HG03565 (cell line): ENCODE data around the gene SMYD3.

Source experiments
- ATAC-seq: cut with Tn5 transposase; IDR thresholded peaks from one replicate; pipeline ENCODE4 v1.9.1; 2021; ENCODE audit warnings: mild to moderate bottlenecking, moderate library complexity; ENCODE audit not compliant: unreplicated experiment

Gene SMYD3

DNA sequence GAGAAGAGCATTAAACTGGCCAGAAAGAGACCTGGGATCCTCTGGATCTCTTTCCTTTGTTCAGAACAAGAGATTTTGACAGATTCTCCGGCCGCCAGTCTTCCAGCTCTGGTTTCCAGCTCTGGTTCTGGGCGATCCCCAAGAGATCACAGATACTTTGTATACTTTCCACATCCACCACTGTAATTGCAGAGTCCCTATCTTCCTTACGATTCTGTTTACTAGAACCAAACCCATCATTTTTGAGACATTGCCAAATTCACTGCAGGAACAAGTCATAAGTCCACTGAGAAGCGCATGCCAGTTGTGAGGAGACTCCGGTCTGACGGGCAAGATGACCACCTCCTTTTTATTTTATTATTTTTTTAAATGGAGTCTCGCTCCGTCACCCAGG lies 505.2 kb downstream of the SMYD3 start:
- no peak for ATAC-seq

DNA sequence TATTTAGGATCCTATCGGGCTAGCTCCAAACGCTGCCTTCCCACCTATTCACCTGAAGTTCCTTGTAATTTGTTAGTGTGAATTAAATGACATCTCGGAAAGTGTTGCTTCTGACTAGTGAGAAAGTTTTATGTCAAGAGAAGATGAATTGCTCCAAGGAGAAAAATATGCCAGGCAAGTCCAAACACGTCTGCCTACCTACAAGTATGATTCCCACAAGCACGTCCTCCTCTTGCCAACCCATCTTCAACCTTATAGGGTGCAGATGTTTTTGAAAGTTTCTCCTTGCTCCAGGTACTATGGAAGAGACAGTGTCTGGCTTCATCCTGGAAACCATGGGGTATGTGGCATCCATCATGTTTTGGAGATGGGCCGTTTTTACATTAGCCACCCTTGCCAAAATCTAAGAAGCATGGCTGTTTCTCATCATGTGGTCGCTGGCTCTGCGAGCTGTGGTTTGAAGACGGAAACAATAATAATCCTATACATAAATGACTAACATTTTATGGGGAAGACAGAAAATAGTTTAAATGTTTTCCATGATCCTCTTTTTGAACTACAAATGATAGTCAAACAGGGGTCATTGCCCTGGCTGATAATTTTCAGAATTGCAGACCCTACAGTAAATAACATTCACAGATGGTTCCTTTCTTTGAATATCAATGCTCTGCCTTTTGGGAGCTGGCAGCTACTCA lies 505.8 kb downstream of the SMYD3 start:
- ATAC-seq = no peak

DNA sequence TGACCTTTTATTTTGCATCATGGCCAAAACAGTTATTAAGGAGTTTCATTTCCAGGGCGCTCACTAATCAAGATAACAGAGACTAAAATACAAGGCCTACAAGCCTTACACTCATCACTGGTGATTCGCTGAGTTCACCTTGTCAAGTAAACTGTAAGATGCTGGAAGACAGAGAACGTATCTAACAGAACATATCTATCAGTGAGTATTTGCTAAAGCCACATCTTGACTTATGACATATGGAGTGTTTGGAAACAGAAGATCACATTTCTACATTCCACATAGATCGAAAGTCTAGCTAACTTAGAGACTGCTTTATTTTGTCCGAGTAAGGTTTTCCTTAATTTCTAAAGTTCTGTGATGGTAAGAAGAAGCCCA lies 506.5 kb downstream of the SMYD3 start:
- ATAC-seq = no peak

DNA sequence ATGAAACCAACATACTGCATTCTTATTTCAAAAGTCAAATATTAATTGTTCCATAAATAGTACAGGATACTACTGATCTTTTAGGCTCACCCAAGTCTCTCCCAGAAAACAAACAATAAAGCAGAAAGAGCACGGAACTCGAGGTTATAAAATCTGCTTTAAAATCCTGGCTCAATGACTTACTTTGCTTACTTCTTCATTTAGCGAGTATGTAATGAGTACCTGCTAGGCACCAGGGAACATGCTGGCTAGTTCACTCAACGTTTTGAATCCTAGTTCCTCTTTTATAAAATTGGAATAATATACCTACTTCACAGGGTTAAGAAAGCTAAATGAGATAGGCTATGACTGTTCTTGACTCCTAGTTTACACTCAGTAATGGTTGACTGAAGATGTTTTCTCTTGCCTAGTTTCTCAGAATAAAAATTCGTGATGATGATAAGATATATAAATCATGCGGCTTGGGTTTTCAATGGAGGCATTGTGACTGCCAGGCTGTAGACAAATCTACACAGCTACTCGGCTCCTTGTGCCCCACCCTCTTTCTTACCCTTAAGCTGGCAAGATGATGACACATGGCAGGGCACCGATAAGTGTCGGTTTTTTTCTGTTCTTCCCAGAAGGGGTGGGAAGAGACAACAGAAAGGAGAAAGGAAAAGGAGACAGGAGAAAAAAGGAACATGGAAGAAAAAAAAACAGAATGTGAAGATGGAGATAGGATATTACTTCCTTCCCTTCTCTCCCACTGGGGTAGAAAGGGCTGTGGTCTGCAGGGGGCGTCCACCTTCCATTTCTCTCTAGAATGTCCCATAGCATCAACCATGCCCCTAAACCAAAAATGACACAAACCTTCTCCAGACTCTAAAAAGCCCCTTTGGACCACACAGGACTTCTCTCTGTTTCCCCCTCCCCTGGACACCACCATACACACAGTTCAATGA lies 507.1 kb downstream of the SMYD3 start:
- ATAC-seq = peak; percentile 85

DNA sequence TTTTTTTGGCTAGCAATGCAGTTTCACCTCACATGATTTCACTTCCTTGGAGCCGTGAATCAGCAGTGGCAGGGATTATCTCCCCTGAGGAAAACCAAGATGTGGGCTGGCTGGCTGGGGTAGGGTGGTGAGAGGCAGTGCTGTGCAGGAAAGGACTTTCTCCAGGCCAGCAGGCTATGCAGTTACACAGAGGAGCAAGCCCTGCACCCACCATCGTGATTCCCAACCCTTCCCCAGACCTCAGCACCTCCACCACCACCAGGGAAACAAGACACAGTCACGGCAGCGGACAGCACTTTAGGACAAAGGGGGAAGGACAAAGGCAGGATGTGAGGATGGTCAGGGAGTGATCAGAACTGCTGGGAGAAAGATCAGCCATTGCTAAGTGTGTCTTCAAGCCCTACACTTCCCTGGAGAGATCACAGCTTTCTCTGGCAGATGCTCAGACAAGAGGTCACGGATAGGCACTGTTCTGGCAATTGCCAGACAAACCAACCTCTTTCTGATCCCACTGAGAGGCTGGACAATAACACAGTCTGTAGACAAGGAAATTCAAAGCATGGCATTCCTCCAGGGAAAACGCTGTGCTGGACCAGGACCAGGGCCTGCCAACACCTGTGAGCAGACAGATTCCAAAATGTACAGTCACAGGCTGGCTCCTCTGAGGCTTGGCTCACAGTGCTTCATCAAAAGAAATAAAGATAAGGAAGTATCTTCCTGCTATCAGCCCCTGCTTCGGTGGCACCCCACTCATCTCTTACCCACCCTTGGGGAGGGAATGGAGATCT lies 509.4 kb downstream of the SMYD3 start:
- no peak for ATAC-seq

DNA sequence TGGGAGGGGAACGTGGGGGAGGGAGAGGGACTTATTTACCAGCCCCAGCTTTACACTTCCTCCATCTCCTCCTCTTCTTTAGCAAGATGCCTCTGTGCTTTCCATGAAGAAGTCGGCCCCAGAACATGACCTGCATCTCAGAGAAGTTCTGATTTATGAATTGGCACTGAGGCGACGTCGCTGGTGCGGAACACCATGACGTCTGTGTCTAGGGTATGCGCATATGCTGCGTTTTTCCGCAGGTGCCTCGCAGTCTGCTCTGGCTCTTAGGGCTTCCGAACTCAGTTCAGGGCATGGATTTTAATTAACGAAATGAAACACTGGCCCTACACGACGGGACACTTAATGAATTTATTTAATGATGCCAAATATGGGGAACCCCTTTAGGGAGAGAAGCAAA lies 510.3 kb downstream of the SMYD3 start:
- ATAC-seq = no peak

DNA sequence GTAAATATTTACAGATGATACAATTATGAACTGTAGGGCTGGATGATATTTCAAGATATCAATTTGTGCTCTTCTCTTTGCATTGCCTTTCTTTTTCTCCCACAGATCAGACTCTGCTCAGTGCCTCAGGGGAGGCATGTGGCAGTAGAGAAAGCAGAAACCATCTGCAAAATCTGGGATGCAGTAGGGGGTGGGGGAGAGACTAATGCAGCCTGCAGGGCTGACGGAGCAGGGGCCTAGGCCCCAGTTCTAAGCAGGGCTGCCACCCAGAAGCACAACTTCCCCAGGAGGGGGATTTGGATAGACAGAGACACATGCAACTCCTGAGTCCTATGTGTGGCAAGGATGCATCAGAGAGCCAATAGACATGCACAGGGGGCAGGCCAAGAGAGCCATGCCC lies 511.6 kb downstream of the SMYD3 start:
- no peak for ATAC-seq

DNA sequence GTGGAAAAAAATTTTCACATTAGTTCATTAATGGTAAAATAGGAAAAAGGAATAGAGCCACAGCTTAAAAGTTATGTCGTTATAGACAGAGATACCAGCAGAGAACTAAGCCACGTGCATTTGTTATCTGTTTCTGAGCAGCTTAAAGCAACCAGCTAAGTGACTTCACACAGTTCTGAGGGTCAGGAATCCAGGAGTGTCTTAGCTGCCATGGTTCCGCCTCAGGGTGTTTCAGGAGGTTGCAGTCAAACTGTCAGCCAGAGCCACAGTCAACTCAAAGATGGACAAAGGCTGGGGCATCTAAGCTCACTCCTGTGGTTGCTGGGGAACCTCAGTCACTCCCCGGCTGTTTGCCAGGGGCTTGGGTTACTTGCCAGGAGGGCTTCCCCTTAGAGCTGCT lies 515.8 kb downstream of the SMYD3 start:
- ATAC-seq = no peak

DNA sequence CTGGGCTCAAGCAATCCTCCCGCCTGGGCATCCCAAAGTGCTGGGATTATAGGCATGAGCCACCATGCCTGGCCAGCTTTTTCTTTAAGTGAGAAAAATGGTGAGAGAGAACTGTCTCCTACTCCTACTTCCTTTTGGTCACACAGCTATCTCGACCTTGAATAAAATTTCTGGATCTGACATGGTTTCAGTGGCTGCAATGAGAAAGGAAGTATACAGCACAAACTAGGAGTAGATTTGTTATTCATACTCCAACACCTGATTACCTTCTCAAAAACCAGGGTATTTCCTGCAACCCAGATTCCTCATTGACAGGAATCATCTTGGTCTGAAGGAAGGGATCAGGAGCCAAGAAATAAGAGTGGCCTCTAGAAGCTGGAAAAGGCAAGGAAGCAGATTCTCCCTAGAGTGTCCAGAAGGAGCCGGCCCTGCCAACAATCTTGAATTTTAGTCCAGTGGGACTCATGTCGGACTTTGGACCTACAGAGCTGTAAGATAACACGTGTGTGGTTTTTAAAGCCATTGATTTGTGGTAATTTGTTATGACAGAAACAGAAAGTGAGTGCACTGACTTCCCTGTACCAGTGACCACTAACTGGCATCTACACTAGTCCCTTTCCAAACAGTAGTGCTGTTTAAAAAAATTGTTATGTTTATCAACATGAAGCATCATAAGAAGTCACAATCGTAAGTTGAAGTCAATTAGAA lies 516.6 kb downstream of the SMYD3 start:
- ATAC-seq = peak; percentile 49

DNA sequence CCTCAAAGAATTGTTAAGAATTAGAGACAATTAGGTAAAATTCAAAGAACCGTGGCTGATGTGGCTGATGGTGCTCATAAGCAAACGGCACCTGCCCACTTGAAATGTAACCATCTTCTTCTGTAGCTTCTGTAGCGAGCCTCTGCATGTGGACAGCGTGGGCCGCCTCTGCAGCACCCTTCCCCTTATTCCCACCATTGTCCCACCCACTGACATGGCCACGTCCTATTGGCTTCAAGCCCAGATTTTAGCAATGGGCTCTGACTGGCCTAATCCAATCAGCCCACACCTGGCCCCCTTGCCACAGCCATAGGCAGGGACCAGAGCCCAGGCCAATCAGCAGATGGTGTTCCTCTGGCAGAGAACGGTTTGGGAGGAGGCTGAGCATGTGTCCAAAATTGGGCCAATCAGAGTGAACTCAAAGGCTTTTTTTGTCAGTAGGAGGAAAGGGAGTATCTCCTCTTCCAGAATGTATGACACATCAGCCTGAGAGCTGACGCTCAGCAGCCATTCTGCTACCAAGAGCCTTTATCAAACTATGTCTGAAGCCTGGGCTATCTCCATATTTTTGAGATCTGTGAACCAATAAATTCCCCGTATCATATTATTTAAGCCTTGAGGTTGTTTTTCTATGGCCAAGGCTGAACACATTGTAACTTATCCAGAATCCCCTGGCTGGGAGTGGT lies 518.5 kb downstream of the SMYD3 start:
- ATAC-seq = no peak

DNA sequence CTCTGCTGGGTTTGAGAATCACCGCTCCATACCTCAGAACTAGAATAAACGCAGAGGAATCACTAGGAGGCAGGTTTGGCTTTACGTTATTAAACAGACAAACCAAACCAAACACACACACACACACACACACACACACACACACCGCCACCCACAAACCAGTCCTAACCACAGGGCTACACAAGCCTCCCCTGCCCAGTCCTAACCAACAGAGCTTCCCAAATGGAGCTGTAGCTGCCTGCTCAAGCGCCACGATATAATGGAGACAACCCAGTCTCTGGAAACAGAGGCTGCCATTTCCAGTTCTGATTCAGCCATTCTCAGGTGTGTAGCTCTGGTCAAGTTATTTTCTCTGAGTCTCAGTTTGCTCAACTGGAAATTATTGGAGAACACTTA lies 519.1 kb downstream of the SMYD3 start:
- ATAC-seq = no peak

DNA sequence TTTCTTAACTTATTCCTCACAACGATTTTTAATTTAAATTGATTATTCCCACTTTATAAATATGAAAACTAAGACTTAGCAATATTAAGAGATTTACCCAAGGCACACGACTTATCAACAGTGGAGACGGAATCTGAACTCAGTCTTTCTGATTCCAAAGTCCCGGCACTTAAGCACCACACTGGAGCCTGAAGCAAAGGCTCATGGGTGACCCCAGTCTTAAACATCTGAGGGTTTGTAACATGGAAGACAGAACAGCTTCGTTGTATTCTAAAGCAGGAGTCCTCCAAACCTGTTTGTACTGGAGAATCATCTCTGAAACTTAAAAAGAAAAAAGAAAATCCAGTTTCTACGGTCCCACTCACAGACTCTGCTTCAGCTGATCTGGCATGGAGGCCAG lies 519.5 kb downstream of the SMYD3 start:
- no peak for ATAC-seq

DNA sequence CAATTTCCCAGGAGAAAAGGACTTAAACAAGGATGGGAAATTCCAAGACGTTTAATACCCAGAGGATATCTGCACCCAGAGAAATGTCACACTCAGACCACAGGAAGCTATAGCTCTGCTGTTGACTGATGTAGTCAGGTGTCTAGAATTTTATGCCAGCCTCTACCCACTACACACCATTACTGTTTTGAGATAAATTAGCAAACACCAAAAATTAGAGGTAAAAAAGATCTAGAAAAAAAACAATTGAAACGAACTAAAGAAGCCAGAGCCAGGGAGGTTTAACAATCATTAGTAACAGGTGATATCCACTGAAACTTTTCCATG lies 519.9 kb downstream of the SMYD3 start:
- ATAC-seq = no peak

DNA sequence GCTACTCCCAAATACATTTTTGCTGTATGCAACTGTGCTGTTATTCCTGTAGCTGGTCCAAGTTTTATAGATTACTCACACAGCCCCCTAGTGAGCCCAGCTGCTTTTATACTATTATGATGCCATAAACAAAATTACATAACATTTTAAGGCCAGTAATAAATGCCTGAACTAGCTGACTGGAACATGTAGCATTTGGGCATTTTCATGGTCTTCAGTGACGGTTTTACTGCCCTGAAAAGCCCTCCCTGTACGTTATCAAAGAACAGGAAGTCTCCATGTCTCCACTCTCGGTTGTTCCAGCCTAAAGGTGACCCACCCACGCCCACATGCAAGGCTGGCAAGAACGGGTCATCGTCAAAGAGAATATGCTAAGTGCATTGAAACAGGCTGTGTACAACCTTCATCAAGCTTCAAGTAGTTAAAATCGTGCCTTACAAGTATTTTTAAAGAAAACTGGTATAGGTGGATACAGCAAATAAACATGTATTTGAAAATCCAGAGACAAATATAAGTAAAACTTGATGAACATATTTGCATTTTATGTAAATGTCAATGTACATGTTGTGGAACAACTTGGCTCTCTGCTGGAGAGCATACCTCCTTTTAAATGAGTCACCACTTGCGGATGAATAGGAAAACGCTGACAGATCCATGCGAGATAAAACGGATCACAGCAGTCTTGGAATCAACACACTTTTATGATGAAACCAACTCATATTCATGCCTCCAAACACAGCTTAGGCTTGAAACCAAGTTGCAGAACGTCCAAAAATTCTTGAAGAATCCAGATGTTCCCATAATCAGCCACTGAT lies 520.5 kb downstream of the SMYD3 start:
- no peak for ATAC-seq

DNA sequence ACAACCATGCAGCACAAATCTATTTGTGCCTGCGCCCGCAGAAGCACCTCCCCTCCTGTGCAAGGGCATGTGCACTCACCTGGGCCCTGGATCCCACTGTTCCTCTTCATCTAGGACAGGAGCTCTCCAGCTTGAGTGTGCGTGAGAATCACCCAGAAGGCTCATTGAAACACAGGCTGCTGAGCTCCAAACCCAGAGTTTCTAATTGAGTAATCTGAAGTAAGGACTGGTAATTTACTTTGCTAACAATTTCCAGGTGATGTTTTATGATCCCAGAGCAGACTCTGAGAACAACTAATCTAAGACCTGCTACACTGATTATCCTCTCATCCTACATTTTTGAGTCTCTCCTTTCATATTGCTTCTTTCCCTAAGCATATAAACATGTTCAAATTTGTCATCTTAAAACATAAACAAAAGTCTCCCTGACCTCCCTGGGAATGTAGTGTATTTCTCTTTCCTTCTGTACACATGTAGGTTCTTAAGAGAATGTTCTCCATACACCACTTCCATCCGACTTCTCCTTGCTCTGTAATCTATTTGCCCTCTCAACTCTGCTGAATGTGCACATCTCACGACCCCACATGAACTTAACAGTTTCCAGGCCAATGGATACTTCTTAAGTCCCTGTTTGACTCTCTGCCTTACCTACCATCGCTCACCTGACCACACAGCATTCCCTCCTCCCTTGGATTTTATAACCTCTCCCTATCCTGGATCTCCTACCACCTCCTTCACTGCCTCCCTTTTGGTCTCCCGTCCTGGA lies 522.5 kb downstream of the SMYD3 start:
- no peak for ATAC-seq

DNA sequence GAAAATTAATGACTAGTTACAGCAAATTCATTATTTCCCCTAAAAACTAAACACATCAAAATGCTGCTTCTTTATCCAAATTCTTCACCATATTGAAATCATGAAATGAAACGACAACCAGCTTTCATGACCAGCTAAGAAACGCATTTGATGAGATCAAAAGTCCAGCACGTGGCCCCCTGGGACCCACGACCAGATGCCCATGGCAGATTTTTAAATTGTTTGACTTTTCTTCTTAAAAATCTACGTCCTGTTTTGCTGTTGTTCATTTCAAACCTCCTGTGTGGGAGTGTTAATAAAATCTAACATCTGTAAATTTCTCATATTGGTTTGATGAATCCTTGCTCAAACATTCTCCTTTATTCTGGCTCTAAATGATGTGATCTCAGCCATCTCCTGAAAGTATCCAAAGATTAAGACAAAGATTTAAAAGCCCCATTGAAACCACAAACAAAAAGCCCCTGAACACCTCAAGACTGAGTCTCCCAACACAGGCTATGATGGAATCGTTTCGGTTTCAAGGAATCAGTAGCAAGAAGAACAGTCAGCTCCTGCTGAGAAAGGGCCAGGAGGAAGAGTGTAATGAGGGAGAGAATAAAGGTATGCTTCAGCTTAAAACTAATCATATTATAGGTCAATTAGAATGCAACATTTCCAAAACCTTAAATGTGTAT lies 523.6 kb downstream of the SMYD3 start:
- ATAC-seq = no peak

DNA sequence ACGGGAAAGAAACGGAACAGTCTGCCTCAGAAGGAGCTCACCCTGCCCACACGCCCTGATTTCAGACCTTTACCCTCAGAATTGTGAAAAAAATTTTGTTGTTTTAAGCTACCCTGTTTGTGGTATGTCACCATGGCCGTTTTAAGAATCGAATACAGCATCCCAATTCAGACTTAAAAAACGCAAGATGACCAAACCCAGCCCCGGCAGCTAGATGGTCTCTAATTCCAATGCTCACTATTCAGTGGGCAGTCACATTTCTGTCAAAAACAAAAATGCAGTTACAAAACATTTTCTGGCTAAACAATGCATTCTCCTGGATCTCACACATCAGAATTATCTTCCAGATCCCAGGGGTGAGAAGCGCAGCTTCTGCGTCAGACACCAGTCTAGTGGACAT lies 527.5 kb downstream of the SMYD3 start:
- no peak for ATAC-seq

DNA sequence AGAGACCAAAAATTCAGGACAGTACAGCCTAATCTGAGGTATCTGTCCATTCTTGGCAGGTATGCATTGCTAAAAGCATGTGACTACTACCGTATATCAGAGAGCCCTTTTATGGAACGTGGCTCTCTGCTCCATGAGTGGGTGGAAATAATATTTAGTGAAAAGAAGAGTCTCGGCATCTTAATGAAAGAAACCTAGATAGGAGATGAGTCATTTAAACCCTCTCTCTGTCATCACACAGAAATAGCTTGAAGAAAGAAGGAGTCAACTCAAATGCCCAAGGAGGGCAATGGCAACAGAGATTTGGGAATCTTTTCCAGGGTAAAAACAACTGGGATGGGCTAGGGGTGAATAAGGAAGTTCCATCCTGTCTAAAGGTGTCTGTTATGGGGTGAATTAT lies 528.2 kb downstream of the SMYD3 start:
- ATAC-seq = no peak
